GM19468 (cell line): ENCODE measurements around the gene CHERP.

Experiments
- ATAC-seq: cut with Tn5 transposase; IDR thresholded peaks from one replicate; pipeline ENCODE4 v1.9.1; 2021; ENCODE audit warnings: mild to moderate bottlenecking, moderate library complexity, moderate number of reproducible peaks; ENCODE audit not compliant: unreplicated experiment; ENCODE audit errors: extremely low read depth

The CHERP gene, protein sequence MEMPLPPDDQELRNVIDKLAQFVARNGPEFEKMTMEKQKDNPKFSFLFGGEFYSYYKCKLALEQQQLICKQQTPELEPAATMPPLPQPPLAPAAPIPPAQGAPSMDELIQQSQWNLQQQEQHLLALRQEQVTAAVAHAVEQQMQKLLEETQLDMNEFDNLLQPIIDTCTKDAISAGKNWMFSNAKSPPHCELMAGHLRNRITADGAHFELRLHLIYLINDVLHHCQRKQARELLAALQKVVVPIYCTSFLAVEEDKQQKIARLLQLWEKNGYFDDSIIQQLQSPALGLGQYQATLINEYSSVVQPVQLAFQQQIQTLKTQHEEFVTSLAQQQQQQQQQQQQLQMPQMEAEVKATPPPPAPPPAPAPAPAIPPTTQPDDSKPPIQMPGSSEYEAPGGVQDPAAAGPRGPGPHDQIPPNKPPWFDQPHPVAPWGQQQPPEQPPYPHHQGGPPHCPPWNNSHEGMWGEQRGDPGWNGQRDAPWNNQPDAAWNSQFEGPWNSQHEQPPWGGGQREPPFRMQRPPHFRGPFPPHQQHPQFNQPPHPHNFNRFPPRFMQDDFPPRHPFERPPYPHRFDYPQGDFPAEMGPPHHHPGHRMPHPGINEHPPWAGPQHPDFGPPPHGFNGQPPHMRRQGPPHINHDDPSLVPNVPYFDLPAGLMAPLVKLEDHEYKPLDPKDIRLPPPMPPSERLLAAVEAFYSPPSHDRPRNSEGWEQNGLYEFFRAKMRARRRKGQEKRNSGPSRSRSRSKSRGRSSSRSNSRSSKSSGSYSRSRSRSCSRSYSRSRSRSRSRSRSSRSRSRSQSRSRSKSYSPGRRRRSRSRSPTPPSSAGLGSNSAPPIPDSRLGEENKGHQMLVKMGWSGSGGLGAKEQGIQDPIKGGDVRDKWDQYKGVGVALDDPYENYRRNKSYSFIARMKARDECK

DNA sequence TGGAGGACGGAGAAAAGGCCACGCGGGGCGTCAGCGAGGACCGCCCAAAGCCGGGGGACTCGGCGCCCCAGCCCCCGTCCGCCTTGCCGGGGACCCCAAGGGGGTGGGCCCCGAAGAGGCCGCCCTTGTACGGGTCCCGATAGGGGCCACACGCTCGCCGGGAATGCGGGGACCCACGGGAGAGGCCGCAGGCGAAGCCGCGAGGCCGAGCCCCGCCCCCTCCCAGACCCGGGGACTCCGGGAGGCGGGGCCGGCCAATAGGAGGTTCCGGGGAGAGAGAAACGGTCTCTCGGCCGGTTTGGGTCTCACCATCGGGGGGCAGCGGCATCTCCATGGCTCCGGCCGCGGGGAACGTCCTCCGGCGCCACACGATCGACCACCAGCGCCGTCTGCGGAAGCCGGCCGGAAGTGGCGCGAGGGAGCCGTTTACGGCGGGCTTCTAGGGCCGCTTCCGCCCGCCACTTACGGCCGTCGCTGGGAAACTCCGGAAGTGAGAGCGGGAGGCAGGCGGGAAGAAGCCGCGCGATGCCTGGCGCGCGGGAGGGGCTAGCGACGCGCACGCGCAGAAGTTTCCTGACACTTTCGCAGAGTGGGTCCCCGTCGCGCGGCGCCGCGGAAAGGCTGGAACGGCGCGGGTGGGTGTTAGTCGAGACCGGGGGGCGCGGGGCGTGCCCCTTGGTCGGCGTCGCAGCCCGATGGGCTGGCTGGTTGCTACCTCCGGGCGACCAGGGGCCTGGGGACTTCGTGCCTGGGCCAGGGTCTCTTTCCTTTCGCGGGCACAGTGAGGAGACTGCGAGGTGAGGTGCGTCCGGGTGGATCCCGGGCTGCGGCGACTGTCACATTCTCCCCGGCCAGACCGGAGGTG lies at the start of gene CHERP:
CHERP (minus strand) TSS at position 393 of the 865 bp plus-strand sequence; CDS start at position 334, 59 bp downstream.
- peak; percentile 69 for ATAC-seq

DNA sequence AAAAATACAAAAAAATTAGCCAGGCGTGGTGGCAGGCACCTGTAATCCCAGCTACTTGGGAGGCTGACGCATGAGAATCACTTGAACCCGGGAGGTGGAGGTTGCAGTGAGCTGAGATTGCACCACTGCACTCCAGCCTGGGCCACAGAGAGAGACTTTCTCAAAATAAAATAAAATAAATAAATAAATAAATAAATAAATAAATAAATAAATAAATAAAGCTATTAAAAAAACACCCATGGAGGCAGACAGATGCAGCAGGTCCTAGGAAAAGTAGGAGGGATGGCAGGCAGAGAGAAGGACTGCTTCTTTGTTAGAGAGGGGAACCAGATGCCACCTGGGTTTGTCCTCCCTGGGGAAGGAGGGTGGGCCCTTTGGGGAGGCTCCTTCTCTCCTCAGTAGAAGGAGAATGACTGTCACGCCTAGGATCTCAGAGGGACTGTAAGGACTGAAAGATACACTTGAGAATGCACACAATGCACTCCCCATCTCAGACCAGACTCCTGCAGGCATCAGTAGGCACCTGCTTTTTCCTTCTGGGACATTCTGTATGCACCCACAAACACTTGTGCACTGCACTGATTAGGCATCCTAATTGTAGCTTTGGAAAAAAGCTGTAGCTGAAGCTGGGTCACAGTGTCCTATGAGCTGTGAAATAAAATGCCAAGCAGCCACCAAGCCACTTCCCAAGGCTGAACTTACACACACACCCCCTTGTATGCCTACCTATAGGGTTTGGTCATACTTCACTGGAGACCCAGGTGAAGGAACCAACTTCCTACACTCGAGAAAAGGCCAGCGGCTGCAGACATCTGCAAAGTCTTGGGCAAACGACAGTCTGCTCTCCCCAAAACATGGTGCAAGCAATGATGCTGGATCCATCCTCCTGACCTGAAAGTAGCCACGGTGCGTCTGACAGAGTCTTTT lies 48.9 kb upstream of the CHERP start:
- no peak for ATAC-seq

DNA sequence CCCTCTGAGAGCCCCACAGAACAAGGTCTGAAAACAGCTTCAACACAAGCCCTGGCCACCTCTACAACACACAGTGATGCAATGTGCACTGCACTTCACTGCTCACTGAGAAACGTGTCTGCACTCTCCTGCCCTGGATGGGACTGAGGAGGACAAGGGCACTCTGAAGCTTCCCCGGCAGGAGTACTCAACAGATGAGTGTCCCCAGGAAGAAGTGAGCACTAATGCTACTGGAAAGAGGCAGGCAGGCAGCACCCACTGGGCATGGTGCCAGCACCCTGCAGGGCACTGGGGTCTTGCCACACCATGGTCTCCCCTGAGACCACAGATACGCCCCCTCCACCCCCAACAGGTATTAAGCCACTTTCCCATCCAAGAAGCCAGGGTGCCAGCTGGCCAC lies 47.7 kb upstream of the CHERP start:
- no peak for ATAC-seq

DNA sequence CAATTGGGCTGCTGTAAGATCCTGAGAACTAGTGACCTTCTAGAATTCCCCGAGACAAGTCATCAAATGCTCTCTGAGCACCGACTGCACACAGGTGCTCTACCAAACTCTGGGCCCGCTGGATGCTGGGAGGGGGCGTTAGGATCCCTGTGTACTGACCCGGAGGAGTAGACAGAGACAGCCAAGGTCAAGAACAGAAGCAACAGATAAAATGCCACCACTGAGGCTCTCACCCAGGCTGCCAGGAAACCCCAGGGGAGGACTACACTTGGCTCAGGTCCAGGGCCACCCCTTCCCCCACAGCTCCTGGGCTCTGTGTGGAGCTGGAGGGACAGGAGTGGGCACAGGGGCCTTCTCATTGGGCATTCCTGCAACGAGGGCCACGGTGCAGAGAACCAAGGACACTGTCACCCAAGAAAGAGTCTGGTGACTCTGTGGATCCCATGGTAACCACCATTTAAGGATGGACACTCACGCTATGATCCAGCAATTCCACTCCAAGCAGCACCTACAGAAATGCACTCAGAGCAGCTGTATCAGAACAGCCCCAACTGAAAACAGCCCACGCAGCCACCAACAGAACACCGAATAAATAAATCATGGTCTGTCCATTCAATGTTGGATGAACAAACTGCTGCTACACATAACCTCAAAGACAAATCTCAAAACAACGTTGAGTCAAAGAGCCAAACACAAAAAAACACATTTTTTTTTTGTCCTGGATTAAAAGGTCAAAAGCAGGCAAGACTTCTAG lies 46.8 kb upstream of the CHERP start:
- no peak for ATAC-seq

DNA sequence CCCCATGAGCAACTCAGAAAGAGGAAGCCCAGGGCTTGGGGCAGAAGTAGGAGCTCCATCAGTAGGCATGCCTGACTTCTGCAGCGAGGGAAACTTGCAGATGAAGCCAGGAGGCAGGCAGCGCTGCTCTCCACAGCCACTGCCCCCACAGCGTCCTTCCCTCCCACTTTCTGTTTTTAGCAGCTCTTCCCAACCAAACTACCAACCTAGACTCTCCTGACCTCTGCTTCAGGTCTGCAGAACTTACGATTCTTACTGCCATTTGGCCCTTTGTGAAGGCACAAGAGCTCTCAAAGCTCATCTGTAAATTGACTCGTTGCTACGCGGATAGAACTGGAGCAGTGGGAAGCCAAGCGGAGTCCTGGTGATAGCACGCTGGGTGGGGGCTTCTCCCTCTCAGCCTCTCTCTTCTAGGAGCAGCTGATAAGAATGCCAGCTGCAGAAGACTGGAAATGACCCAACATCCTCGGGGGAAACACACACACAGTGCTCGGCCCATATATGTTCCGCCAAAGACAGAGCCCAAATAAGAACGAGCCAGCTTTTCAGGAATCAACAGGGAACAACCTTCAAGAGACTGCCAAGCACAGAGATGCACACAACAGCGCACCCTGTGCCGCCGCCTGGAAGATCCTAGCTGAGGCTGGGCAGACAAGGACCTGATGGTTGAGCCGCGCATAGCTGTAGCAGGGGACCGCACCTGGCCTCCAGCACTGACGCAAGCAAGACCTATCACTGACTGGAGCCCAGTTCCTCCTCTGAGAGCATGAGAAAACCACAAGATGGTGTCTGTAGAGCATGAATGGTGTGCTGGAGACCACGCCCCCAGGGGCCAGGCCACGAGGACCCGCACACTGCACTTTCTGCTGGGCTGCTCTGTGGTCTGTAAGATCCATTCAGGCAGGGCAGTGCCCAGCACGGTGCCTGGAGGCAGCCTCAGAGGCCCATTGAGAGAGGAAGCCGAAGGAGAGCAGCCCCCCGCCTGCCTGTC lies 45.9 kb upstream of the CHERP start:
- peak; percentile 22 for ATAC-seq

DNA sequence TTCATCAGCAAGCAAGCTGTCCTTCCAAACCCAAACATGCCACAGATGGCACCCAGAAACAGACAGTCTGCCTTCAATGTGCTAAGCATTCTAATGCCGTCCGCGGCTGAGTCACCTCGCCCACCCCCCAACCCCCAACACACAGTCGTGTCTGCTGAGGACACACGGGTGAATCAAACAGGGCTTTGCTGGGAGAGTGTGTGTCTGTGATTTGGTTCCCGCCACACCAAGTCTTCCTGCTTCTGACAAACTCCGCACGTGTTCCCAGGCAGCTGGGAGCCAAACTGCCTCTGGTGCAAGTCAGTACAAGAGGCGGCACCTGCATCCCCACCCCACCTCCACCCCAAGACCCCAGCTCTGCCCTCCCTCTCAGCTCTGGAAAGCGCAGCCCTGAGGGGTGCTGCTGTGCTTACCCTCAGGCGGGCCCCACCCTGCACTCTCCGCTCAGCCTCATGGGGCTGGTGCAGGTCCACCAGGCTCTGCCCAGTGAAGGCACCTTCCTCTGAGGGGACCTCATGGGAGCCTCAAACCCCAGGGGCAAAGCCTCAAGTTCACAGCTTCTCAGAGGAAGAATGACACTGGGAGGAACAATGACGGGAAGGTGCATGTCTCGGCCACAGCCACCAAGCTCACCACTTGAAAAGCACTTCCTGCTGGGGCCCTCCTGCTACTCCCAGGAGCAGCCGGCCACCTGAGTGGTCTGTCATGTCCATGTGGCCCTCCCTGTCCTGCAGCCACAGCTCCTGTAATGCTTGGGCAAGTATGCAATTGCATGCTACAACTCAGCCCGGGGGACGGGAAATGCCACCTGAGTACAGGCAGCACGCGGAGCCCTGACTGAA lies 45.0 kb upstream of the CHERP start:
- no peak for ATAC-seq

DNA sequence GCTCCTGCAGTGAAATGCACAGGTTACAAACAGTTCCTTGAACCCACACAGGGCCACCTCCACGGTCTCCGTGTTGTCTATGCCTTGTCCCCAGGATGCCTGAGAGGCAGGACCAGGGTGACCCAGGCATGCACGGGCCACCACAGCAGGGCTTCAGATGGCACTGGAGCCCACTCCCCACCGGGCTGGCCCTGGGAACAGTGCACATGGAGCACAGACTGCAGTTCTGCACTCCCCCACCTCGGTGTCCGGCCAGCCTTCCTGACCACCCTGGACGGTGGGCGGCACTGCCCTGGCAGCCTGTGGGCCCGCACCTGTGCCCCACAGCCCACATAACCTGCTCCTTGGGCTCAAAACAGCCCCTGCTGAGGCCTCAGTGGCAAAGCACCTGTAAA lies 44.2 kb upstream of the CHERP start:
- ATAC-seq = no peak

DNA sequence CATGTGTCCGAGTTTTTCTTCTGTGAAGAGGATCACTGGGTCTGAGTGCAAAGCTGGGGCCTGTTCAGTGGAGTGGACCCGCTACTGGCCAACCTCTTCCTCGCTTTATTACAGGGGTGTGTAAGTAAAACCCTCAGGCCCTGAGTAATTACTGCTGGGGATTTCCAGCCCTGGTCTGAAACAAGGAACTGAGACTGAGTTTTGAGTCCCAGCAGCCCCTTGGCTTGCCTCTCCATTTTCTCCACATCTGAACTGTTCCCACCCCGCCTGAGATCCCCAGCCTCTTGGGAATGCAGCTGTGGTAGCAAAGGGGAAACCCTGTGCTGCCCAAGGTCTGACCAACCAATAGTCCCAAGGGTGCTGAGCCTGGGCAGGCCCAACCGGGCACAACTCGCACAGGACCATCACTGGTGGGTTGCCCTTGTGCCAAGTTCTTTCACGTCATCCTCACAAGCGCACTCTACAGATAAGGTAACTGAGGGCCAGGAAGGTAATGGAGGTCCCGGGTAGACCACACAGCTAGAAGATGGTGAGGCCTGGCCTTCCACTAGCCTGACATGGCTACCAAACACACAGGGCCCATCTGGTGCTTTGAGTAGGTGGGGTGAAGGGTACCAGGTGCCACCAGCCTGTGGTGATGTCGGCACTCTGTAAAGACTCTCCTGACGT lies 43.7 kb upstream of the CHERP start:
- peak; percentile 20 for ATAC-seq

DNA sequence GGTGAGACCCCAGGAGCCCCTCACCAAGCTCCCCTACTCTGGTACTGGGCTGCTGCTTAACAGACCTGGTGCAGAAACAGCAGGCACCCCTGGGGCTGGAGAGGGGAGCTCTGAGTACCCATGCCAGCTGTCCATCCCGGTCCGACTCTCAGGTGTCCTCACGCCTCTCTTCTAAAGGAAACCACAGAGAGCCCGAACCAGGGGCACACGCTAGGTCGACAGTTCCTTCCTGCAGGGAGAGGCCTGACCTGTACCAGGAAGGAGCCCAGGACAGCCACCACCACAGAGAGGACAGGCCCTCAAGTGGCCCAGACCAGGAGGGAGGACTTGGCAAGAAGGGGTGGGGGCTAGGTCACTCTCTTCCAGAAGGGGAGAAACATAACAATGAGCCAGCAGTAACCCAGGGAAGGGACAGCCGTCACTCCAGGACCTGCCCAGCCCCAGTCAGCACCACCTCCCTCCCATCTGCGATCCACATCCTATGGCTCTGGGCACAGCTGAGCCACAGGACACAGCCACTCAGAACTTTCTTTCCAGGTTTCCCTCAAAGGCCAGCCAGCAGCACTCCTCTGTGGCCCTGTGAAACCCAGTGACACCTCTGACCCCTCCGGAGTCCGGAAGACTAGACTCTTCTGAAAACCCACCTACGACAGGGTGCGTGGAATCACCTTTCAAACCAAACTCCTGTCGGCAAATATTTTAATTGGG lies 43.0 kb upstream of the CHERP start:
- ATAC-seq = no peak

DNA sequence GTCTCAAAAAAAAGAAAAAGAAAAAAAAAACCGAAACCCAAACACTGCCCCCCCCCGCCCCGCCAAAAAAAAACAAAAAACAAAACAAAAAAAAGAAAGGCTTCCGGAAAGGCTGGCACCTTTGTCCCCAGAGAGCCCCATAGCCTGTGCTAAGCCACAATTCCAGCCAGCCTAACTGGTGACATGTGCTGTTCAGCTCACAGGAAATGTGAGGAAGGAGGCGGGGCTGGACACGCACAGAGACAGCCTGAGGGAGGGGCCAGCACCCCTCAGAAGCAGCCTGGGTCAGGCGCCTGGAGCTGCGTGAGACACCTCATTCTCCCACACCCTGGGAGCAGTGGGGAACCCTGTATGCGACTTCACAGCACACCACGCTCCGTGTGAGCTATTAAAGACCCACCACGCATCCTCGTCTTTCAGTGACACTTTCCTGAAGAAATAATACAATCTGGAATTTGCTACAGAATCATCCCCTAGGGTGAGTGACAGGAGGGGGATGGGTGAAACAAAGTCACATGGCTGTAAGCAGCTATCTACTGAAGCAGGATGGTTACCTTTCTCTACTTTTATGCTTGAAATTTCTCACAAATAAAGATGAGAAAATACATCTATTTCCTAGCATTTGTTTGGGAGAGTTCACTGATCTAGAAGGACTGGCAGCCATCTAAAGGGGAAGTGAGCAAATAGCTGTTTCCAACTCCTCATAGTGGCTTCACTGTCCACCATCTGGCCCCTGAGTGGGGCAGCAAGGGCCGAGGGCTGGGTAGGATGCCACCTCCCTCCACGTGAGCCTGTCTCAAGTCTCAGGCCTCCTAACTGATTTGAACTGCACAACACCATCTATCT lies 42.2 kb upstream of the CHERP start:
- peak; percentile 34 for ATAC-seq

DNA sequence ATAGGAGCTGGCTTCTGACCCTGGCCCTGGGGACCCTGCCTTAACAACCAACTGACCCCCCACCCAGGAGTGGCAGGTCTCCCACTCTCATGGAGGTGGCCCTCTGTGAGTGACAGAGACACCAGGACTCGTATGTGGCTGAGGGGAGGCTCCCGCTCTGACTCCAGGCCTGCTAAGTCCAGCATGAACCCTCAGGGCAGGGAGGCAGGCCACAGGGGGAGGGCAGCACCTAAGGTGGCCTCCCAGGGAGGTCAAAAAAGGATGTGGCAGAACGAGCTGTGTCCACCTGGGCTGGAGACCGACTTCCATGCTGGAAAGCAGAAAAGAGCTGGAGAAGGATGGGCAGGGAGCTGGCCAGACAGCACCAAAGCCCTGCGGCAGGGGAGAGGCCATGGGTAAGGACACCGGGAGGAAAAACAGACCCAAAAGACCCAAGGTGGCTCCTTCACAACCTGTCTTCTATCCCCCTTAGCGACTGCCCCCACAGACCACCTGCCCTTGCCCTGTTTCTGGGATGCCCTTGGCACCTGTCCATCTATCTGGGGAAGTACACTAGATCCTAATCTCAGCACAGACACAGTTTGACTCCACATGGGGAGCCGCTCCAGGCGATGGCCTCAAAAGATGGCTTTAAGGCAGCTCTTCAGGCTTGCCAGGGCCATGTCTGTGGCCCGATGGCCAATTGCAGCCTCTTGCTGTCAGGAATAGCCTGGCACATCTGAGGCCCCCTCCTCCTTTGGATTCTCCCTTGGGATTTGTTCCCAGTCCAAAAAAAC lies 40.4 kb upstream of the CHERP start:
- ATAC-seq = no peak

DNA sequence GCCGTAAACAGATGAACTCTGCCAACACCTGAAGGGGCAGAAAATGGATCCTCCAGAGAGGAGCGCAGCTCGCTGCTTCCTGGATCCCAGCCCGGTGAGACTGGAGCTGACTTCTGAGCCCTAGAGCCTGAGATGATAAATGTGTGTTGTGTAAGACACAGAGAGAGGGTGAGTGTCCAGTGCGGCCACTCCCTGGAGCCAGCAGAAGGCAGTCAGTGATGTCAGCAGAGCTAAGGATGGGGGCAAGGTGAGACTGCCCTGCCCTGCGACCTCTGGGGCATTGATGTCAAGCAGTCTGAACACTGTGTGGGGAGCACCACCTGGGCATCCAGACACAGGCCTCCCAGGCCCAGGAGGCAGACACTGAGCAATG lies 39.7 kb upstream of the CHERP start:
- ATAC-seq = no peak

DNA sequence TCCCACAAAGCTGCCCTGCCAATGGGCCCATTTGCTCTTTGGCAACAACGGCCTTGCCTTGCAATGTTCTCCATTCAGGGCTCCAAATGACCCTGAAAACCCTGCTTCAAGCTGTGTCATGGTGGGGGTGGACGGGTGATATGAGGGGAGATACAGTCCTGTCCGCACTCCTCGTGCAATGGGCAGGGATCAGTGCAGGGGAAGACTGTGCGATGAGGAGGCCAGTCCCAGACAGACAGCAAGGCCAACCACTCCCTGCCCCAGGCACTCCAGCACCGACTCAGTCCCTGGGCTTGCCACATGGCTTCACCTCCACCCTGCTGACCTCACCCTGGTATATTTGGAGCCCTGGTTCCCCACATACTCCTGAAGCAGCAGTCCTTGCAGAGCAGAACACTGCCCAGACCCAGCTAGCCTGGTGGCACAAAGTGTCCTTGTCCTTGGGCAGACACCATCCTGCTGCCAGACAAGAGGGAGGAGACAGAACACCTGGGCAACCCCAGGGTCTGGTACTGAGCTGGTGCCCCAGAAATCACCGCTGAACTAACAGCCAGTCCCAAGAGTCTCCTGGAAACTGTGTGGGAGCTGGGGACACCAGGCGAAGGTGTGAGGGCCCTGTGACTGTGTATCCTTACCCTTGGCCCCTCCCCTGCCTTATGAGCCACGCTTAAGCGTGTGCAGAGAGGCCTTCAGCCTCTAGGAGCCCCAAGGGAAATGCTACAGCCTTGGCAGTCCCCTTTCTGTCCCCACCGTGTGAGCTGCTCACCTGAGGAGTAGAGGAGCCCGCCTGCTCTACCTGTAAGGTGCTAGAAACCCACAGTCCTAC lies 39.1 kb upstream of the CHERP start:
- ATAC-seq = no peak
